Ovary (tissue), 9 donors: Measurements from ENCODE around the gene RALGAPB. TPM values are rescaled to one million over a fixed set of nuclear protein-coding genes. Genes with fewer than 3 reads are reported as not detected.

Experiments used
- DNase-seq, 5 donors: peaks; one replicate each; pipeline ENCODE4 v3.0.0-alpha.2; 2019 to 2020
- H3K27ac ChIP-seq, 2 donors: fragments of 200-600 bp; one replicate each; pipeline versions ENCODE4 v1.5.1 to v1.8.0; 2019 to 2022
- H3K27me3 ChIP-seq: fragments of 200-600 bp; one replicate; pipeline ENCODE4 v1.8.0; 2022
- H3K36me3 ChIP-seq: fragments of 200-600 bp; sonication (generic); one replicate; pipeline ENCODE4 v1.5.1; 2019
- H3K4me1 ChIP-seq: one replicate; pipeline ENCODE4 v1.8.1; 2013; ENCODE audit warnings: mild to moderate bottlenecking, moderate library complexity; ENCODE audit not compliant: insufficient read depth
- H3K4me3 ChIP-seq: fragments of 200-600 bp; sonication (generic); one replicate; pipeline ENCODE4 v1.5.1; 2017
- H3K9me3 ChIP-seq, 2 donors: fragments of 200-600 bp in 1 of 2; sonication (generic) in 1 of 2; one replicate each; pipeline versions ENCODE4 v1.5.1 to v1.8.1; 2013 to 2019; ENCODE audit warnings: mild to moderate bottlenecking in 1 of 2, moderate library complexity in 1 of 2
- CTCF ChIP-seq, 3 donors: fragments of 450-650 bp in 2 of 3; fragments of 200-600 bp in 1 of 3; IDR thresholded peaks; one replicate each; pipeline versions ENCODE4 v1.5.1 to v1.8.0; 2016 to 2022; ENCODE audit warnings: antibody characterized with exemption in 3 of 3, mild to moderate bottlenecking in 1 of 3
- EP300 ChIP-seq: sonication (generic); formaldehyde crosslinking; IDR thresholded peaks from one replicate; pipeline ENCODE4 v1.6.1; 2017; ENCODE audit warnings: antibody characterized with exemption
- POLR2A ChIP-seq: fragments of 450-650 bp; IDR thresholded peaks from one replicate; pipeline ENCODE4 v1.6.1; 2017; ENCODE audit warnings: antibody characterized with exemption, mild to moderate bottlenecking, moderate library complexity
- WGBS, 3 donors: extraction: QIAGEN DNeasy Blood & Tissue Kit in 1 of 3; methylation state at CpG; one replicate each; pipeline versions ENCODE4 v1.1.5 to v1.1.7; 2013 to 2017; 5-methylcytosine and 5-hydroxymethylcytosine counted together
- intact Hi-C, 4 donors: fragments of 100-400 bp; cut with DNase I; formaldehyde crosslinking; loops; one replicate each; pipeline versions ENCODE4 v1.11.0 to v1.15.1; 2022 to 2023
- polyA plus RNA-seq, 2 donors: library from polyadenylated mRNA; stranded (reverse); fragments of 200-250 nt in 1 of 2; fragments of 350-450 nt in 1 of 2; fragmentation: Illumina TruSeq in 1 of 2; extraction: RNeasy Lipid Tissue Mini Kit (QIAGEN cat#74804) in 1 of 2; gene quantifications; one replicate each; pipeline ENCODE4 v1.2.3, GENCODE V29; 2013 to 2014
- total RNA-seq, 7 donors: library from RNA; depleted of rRNA in 2 of 7; stranded (reverse); fragments of >200 nt in 2 of 7; fragmentation: NEBNext Ultra II Directional in 3 of 7; extraction: Animal tissue kit (Norgen Biotek cat#: 25700) in 3 of 7; gene quantifications; one replicate each; pipeline versions ENCODE4 v1.1.0 to v1.2.4, GENCODE V29; 2016 to 2023
- donor health status: DM: no; HTN: no; CAD: no; lungs with moderate emphysema.
- donor health status: DM: no; HTN: no; CAD: no.
- donor health status: Bipolar disorder and iron deficiency.
- donor health status: DM: yes; HTN: yes; CAD: no.
- donor health status: DM: no; HTN: no; CAD: no.
- donor health status: DM: yes; HTN: yes; CAD: no.

The RALGAPB gene
- total and polyA plus RNA-seq, 9 donors: 10.4 to 41.3 (median 30.0) TPM

GRCh38 chr20:38612751-38613515 is 140.3 kb downstream of the RALGAPB start:
- no peaks in the 10 kb centered on the region for H3K27me3 ChIP-seq
- TF ChIP-seq POLR2A: no peak
- TF ChIP-seq EP300: no peak
- TF ChIP-seq CTCF (IDR thresholded peaks at IDR 0.05): no peak
- H3K36me3 ChIP-seq: no peaks in the 10 kb centered on the region
- no peak overlapping the region for H3K4me3 ChIP-seq
- H3K9me3 ChIP-seq: no peaks in the 10 kb centered on the region
- 64 to 67% (median 64%) methylated on average over 5 of the region's 5 CpGs for WGBS, 3 donors
- no peak for DNase-seq
- H3K4me1 ChIP-seq: no peaks in the 10 kb centered on the region
- intact Hi-C loops: no loop called here
- H3K27ac ChIP-seq: no peak overlapping the region

- Histone ChIP-seq H3K4me3 (no peak overlapping the region), H3K4me1 (no peaks in the 10 kb centered on the region), H3K9me3 (no peaks in the 10 kb centered on the region), H3K27ac (no peak overlapping the region), H3K36me3 (no peaks in the 10 kb centered on the region), H3K27me3 (no peaks in the 10 kb centered on the region)
- DNase-seq: no peak
- intact Hi-C loops: no loop called here
- 85 to 88% (median 86%) methylated on average over 15 of the region's 15 CpGs for WGBS, 3 donors
- TF ChIP-seq POLR2A (no peak), CTCF (IDR thresholded peaks at IDR 0.05) (no peak), EP300 (no peak)
These were observed 142.6 kb downstream of the RALGAPB start for GRCh38 chr20:38615283-38615682.

- H3K9me3 ChIP-seq: no peaks in the 10 kb centered on the region
- DNase-seq: no peak
- no peaks in the 10 kb centered on the region for H3K4me1 ChIP-seq
- intact Hi-C loops: no loop called here
- TF ChIP-seq POLR2A: no peak
- no peaks in the 10 kb centered on the region for H3K27me3 ChIP-seq
- no peak overlapping the region for H3K4me3 ChIP-seq
- H3K36me3 ChIP-seq: no peaks in the 10 kb centered on the region
- 84 to 87% (median 85%) methylated on average over 4 of the region's 4 CpGs for WGBS, 3 donors
- H3K27ac ChIP-seq: no peak overlapping the region
These were observed 143.8 kb downstream of the RALGAPB start for GRCh38 chr20:38616457-38616856.

GRCh38 chr20:38617011-38617829 is 144.6 kb downstream of the RALGAPB start:
- H3K27ac ChIP-seq: no peak overlapping the region
- no peaks in the 10 kb centered on the region for H3K36me3 ChIP-seq
- no peaks in the 10 kb centered on the region for H3K9me3 ChIP-seq
- intact Hi-C loops: no loop called here
- no peak for DNase-seq
- no peaks in the 10 kb centered on the region for H3K27me3 ChIP-seq
- no peak overlapping the region for H3K4me3 ChIP-seq
- TF ChIP-seq POLR2A (no peak), EP300 (no peak), CTCF (IDR thresholded peaks at IDR 0.05) (no peak)
- whole genome bisulfite sequencing, 3 donors: 63 to 69% (median 68%) methylated on average over 16 of the region's 16 CpGs
- H3K4me1 ChIP-seq: no peaks in the 10 kb centered on the region

- H3K27me3 ChIP-seq: no peaks in the 10 kb centered on the region
- no peaks in the 10 kb centered on the region for H3K9me3 ChIP-seq
- DNase-seq: no peak
- no peaks in the 10 kb centered on the region for H3K36me3 ChIP-seq
- H3K4me3 ChIP-seq: no peak overlapping the region
- WGBS, 3 donors: 81 to 89% (median 85%) methylated on average over 4 of the region's 4 CpGs
- TF ChIP-seq POLR2A: no peak
- TF ChIP-seq CTCF (IDR thresholded peaks at IDR 0.05): no peak
- no peak for TF ChIP-seq EP300
- H3K4me1 ChIP-seq: no peaks in the 10 kb centered on the region
- no peak overlapping the region for H3K27ac ChIP-seq
- intact Hi-C loops: no loop called here
These were observed 145.2 kb downstream of the RALGAPB start for GRCh38 chr20:38617830-38618196.
